Activated effector memory CD4-positive, alpha-beta T cell treated with Interleukin-2 at 50 U/mL for 16 hours (primary cell): ENCODE data around the gene RAC2.

Source experiments
- DNase-seq: peaks from one replicate; pipeline ENCODE4 v3.0.0-alpha.2; 2020

Gene RAC2

DNA sequence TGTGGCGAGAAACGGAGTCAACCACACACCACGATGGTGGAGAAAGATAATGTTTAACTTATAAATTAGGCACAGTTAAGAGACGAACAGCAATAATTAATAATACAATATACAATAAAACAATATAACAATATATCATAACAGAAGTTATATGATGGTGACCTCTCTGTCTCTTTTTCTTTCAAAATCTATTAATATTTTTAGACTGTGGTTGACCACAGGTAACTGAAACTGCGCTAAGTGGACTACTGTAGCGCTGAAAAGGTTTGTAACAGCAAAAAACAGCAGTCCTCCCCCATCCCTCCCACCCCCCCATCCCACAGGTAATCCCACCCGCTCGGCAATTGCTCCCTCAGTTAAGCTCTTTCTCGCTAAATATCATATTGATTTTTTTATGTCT, 28.2 kb downstream of the RAC2 start:
- no peak for DNase-seq

DNA sequence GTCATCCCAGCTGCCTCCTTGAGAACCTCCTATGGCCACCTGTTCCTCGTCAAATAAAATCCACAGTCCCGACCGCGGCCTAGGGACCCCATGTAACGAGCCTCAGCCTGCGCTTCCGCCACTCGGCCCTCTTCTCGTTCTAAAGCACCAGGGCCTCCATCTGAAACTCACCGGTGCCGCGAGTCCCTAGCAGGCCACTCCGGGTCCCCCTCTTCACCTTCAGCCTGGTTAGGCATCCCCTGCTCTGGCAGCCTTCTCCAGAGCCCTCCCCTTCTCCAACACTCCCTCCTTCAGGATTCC, 29.4 kb downstream of the RAC2 start:
- no peak for DNase-seq

GRCh38 chr22:37213941-37214730, 29.9 kb downstream of the RAC2 start:
- DNase-seq = no peak

DNA sequence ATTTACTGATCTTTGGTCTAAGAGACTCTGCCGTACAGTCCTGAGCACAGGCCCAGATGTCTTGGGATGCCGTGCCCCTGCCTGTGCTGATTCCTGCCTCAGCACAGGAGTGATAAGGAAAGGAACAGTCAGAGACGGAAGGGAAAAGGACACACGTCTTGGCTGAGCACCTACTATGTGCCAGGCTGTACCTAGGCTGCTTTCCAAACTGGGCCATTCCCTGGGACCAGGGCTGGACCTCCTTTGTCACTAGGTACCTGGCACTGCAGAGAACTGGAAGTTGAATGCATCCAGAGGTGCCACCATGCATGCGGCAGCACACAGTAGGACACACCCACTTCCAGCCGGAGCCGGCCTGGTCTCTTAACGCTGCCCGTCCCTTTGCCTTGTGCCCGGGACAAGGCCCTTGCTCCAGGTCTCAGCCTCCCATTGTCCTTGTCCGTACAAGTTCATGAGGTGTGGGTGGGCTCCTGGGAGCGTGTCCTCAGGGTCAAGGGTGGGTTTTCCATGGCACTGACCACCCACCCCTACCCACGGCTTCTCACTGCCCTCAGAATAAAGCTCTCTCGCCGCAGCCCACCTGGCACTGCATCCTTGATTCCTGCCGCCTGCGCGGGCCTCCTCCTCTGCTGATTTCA, 30.7 kb downstream of the RAC2 start:
- DNase-seq = no peak

- DNase-seq = no peak
These were observed 31.7 kb downstream of the RAC2 start, which contains the start of gene SSTR3 for GRCh38 chr22:37212174-37212906. Gene SSTR3 (minus strand): TSS chr22:37212477. CDS start chr22:37207803, 4,674 bp downstream.

- DNase-seq = no peak
These were observed 32.2 kb downstream of the RAC2 start for GRCh38 chr22:37211866-37212173.

GRCh38 chr22:37211075-37211865, 32.8 kb downstream of the RAC2 start:
- DNase-seq = no peak

DNA sequence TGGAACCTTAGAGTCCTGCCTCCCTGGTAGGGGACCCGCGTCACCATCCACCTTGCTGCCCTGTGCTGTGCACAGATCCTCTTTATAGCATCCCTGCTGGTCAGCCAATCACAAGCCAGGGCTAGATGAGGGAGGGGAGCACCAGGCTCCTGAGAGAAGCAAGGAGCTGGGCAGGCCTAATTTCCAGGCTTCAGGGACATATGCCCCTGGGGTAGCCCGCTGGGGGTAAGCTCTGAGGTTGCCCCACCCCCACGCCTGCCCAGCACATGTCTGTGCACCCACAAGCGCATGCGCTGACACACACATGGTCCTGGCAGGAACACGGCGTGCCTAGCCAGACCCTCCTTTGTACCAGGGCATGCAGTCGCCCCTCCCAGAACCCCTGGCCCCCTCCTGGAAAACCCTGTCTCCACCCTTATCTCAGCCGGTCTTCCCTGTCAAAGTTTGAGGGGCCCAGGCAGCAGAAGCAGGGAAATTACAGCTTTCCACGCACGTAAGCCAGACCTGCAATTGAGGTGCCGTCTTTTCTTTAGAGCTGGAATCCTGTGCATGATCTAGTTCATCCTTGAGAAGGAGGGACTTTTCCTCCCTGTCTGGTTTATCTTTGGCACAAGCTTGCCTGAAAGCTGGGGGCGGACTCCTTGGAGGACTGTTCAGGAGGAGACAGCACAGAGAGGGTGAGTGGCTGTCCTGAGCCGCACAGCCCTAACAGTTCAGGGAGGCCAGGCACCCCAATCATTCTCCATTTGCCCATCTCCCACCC, 33.8 kb downstream of the RAC2 start:
- no peak for DNase-seq

DNA sequence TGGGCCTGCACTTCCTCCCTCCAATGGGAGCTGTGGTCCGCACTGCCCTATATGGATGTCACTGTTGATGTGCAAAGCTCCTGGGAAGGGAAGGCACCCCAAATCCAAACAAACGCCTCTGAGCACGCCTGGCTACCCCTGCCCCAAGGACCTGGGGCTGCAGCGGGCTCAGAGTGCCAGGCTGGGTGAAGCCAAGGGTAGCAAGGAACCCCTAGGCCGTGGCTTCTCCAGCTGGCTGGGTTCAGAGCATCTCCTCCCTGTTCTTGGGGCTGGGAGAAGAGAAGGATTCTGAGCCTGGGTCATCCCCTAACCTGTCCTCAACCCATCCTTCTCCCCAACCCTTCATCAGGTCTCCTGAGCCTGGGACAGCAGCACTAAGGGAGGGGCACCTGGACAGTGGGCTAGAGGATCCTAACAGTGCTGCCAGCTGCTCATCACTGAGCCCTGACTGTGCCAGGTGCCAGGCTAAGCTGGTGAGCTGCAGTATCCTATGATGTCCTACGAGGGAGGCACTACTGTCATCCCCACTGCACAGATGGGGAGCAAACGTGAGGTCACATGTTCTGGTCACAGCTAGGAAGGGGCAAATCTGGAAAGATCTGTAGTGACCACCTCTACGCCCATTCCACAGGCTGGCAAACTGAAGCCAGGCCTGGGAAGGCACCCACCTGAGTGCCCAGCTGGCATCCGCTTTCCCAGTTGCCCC, 34.8 kb downstream of the RAC2 start:
- DNase-seq = no peak

DNA sequence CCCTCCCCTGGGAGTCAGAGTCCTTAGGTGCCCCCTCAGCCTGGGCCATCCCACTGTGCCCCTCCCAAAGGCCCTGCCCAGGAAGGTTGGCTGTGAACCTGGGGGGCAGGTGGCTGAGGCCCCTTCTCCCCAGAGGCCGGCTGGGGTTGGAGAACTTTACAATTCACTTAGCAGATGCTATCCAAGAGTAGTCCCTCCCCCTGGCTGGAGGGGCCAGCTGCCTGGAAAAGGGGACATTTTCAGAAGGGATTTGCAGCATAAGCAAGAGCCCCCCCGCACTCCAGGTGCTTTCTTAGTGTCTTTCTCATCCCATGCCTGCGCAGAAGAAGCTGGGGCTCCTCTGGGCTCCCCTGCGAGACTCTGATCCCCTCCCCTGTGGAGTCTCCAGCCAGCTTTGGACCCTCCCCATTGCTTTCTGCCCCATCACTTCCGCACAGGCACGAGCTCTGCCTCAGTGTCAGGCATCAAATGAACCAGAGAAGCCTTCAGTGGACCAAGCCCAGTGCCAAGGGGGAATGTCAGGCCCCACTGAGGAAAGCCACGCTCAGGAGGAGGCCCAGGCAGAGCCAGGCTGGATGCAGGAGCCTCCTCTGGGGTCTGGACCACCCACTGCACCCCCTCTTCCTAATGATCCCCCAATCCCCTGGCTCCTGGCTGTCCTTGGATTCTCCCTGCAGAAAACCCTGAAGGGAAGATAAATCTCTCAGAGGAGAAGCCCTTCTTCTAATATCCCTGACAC, 35.5 kb downstream of the RAC2 start:
- DNase-seq = no peak

DNA sequence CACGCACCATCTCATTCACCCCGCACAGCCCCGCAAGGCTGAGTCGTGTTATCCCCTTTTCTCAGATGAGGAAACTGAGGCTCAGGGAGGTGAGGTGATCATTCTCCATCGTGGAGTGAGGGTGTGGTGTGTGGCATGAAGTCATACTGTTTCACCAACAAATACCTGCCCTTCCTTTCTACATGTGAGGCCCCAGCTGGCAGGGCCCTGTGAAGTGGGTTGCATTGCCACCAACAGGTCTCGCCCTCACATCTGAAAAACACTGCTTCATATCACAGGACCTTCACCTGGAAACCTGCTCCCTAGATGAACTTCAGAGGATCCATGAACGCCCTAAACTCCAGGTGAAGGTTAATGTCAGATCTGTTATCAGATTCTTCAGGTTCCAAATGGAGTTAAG, 36.1 kb downstream of the RAC2 start:
- no peak for DNase-seq

GRCh38 chr22:37206841-37207821, 36.9 kb downstream of the RAC2 start:
- DNase-seq = no peak

DNA sequence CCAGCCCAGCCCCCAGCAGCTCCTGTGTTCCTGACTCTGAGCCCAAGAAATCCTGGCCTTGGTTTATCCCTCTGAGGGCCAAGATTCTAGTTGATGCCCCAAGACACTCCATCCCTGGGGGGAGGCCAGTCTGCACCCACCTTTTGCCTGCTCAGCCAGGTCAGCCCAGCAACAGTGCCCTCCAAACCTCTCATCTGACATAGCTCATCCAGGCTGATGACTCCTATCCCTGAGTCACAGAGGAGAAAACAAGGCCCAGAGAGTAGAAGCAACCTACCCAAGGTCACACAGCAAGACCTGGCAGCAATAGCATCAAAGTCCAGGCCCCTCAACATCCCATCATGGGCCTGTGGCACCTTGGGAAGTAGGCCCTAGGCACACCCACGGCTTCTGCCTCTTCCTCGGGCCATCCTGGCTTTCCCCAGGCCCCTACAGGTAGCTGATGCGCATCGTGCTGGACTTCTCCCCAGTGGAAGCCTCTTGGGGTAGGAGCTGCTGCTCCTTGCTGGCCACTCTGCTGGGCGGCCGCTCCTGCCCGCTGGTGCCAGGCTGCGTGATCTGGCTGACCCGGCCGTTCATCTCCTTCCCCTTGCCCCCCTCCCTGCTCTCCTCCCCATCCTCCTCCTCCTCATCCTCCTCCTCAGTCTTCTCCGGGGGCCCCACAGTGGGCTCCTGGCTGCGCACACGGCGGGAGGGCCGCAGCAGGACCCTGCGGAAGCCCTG, 37.8 kb downstream of the RAC2 start:
- no peak for DNase-seq

DNA sequence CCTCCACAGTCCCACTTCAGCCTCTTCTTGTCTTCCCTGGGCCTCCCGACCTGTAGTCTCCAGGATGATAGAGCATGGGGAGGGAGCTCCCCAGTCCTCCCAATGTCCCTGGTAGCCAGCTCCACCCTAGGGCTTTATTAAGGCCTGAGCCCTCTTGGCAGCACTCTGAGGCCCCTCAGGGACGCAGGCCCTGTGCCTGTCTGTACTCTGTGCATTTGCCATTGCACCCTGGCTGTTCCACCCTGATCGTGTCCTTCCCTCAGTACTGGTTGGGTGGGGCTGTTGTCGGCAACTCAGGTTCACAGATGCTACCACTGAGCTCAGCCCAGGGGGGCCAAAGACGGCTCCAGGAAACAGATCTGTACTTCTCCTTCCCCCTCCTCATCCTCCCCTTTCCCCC, 39.0 kb downstream of the RAC2 start:
- no peak for DNase-seq

DNA sequence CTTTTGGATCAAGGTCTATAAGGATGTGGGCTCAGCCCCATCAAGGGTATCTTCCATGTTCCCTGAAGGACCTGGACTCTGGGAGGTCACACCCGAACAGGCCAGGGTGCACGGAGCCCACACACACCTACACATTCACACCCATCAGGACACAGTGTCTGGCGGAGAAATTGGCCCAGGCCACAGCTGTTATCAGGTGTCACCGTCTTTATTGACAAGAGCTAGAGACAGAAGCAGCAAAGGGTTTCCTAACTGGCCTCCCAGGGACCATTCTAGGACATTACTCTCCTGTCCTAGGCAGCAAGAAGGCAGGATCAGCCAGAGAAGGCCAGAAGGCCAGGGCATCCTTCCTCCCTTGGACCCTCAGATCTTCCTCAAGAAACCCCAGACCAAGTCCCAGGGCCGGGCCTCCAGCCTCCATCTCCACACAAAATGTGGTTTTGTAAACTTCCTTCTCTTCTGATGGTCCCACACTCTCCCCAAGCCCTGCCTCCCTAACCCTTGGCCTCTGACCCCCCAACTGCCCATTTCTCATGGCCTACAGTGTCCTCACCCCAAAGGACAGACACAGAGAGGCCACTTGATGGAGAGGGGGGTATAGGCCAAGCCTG, 39.9 kb downstream of the RAC2 start:
- DNase-seq = no peak

DNA sequence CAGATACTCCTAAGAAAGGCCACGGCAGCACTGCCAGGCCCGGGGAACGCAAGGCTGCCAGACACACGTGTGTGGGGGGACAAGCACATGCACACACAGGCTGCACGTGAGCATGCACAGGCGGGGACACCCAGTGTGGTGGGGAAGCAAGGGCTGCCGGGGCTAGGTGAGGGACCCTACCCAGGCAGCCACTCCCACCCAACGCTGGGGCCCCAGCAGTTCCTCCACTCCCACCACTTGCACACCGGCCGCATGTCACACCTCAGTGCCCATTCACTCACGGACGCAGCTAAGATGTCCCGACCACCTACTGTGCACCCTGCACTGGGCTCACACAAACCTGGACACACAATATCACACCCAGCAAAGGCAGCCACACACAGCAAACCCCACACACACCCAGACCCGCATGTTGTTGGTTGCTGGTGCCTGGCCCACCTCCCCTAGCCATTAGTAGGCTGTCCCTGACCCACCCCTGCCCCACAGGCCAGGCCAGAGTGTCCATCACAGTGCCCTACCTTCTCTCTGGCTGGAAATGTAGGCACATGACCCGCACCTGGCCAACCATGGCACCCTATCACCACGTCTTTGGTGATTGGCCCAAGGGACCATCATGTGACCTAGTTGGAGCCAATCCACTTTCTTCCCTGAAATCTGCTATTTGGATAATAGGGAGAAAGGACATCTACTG, 40.6 kb downstream of the RAC2 start:
- no peak for DNase-seq

DNA sequence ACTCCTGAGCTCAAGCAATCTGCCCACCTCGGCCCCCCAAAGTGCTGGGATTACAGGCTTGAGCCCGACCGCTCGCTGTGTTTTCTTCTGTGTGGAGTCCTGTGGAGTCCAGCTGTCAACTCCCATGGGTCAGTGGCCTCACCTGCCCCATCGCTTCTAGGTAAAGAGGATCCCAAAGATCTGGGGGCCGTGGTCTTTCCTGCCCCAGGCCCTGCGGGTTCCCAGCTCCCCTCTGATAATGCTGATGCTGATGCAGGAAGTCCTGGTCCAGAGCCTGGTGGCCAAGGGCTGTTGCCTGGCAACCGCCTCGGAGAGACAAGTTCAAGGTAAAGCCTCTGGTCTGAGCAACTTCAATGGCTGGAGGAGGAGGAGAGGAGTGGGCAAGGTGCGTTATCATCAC, 41.4 kb downstream of the RAC2 start:
- DNase-seq = no peak

DNA sequence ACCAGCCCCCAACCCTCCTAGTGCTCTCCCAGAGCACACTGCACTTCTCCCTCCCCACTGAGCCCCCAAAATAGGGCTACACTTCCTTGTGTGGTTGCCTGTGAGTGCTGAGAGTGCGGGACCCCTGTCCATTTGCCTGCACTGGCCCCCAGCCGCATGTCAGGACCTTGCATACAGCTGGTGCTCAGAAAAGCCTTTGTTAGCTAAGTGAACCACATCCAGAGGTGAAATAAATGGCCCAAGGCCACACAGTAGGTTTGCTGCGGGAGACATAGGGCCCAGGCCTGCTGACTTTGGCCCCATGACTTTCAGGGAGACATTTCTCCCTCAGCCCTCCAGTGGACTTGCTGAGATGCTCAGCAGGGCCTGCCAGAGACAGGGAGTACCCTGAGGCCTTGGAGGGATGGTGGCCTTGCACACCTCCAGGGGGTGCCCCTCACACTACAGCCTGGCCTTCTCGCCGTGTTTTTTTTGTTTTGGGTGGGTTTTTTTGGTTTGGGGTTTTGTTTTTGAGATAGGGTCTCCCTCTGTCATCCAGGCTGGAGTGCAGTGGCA, 42.0 kb downstream of the RAC2 start:
- DNase-seq = no peak
